ENCODE results near the gene CCDC90B.

Gene CCDC90B

GRCh38 chr11:83252941-83253340 lies 33.2 kb downstream of the CCDC90B start:
- no peak overlapping the region for H3K4me3 ChIP-seq (ENCODE audit: low read depth, low read length)
- TF ChIP-seq CTCF (IDR thresholded peaks at IDR 0.05; ENCODE audit: low read depth, low read length, missing control alignments) = no peak
- DNase-seq (ENCODE audit: low read depth) = no peak

GRCh38 chr11:83252266-83252665 lies 33.9 kb downstream of the CCDC90B start:
- no peak for DNase-seq (ENCODE audit: low read depth)
- TF ChIP-seq CTCF (IDR thresholded peaks at IDR 0.05; ENCODE audit: low read depth, low read length, missing control alignments) = no peak
- no peak overlapping the region for H3K4me3 ChIP-seq (ENCODE audit: low read depth, low read length)

DNA sequence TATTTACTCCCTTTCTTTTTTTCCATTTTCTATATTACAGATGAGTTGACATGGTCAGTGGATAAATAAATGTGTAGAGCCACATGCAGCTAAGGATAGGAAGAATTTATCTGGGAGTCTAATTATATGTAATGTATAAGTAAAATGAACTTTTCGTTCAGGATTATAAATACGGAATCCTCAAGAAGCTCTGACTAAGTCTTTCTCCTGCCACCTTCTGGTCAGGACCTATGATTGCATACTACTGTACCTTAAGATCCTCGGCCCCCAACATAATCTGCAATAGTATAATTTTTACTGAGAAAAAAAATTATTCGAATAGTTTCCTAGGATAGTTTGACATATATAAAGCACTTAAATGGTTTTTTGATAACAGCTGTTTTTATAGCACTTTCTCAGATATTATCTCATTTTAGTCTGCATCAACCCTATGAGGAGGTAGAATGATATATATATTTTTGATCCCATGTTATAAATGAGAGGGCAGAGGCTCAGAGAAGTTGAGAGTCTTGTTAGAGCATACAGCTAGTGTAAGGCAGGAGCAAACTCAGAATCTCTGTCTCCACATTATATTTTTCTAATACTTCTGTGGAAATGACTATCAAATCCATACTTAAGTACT lies 36.1 kb downstream of the CCDC90B start:
- no peak overlapping the region for H3K4me3 ChIP-seq (ENCODE audit: low read depth, low read length)
- peak; percentile 50 for TF ChIP-seq CTCF (IDR thresholded peaks at IDR 0.05; ENCODE audit: low read depth, low read length, missing control alignments)
- DNase-seq (ENCODE audit: low read depth) = peak; percentile 19

DNA sequence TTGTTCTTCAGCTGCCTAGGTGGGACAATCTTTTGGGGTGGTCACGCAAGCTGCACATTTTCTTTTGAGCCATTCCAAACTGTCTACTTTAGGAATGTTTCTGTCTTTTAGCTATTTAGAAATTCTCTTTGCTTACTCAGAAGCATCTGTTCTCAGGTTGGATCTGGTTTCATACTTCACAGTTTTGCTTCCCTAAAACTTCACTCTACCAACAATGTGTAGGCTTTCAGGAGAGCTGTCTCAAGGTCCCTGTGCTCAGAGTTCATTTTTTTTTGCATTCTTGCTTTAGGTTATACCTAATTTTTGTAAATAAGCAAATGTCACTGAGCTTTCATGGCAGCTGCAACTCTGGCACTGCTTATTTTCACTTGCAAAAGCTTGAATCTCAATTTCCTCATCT lies 36.7 kb downstream of the CCDC90B start:
- no peak overlapping the region for H3K4me3 ChIP-seq (ENCODE audit: low read depth, low read length)
- TF ChIP-seq CTCF (IDR thresholded peaks at IDR 0.05; ENCODE audit: low read depth, low read length, missing control alignments) = no peak
- DNase-seq (ENCODE audit: low read depth) = no peak

GRCh38 chr11:83241291-83241946 lies 44.7 kb downstream of the CCDC90B start:
- peak; percentile 21 for DNase-seq (ENCODE audit: low read depth)
- no peak overlapping the region for H3K4me3 ChIP-seq (ENCODE audit: low read depth, low read length)
- TF ChIP-seq CTCF (IDR thresholded peaks at IDR 0.05; ENCODE audit: low read depth, low read length, missing control alignments) = peak; percentile 59

DNA sequence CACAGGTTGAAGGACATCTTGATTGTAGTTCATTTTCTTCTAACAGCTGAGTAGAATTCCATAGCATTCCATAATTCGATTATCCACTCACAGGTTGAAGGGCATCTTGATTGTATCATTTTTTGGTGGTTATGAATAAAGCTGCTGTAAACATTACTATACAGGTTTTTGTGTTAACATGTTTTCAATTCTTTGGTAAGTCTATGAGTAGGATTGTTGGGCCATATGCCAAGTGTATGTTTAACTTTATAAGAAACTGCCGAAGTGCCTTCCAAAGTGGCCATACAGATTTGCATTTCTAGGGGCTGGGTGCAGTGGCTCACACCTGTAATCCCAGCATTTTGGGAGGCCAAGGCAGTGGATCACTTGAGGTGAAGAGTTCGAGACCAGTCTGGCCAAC lies 48.1 kb downstream of the CCDC90B start:
- DNase-seq (ENCODE audit: low read depth) = no peak
- no peak overlapping the region for H3K4me3 ChIP-seq (ENCODE audit: low read depth, low read length)
- no peak for TF ChIP-seq CTCF (IDR thresholded peaks at IDR 0.05; ENCODE audit: low read depth, low read length, missing control alignments)

- H3K4me3 ChIP-seq (ENCODE audit: low read depth, low read length) = no peak overlapping the region
- no peak for DNase-seq (ENCODE audit: low read depth)
- TF ChIP-seq CTCF (IDR thresholded peaks at IDR 0.05; ENCODE audit: low read depth, low read length, missing control alignments) = no peak
Observed at GRCh38 chr11:83235825-83236224, 50.3 kb downstream of the CCDC90B start.
